ENCODE measurements around the gene RNF126.

- TF ChIP-seq BHLHE40 (IDR thresholded peaks at IDR 0.05; ENCODE audit: borderline replicate concordance): no peak
- TF ChIP-seq HDGF (IDR thresholded peaks at IDR 0.05; ENCODE audit: borderline replicate concordance): no peak
- TF ChIP-seq FOXA1 (IDR thresholded peaks at IDR 0.05): no peak
- no peak for TF ChIP-seq PKNOX1 (IDR thresholded peaks at IDR 0.05)
- TF ChIP-seq CTBP1 (IDR thresholded peaks at IDR 0.05; ENCODE audit: borderline replicate concordance): no peak
- no peak for TF ChIP-seq SP1 (IDR thresholded peaks at IDR 0.05)
- TF ChIP-seq NFRKB (IDR thresholded peaks at IDR 0.05): no peak
- no peak for TF ChIP-seq ZNF384 (IDR thresholded peaks at IDR 0.05)
- no peak for TF ChIP-seq ARNT (IDR thresholded peaks at IDR 0.05)
- no peak for TF ChIP-seq FOXK2 (IDR thresholded peaks at IDR 0.05)
- TF ChIP-seq FOXM1 (IDR thresholded peaks at IDR 0.05; ENCODE audit: borderline replicate concordance): no peak
- TF ChIP-seq SUZ12 (IDR thresholded peaks at IDR 0.05): no peak
- TF ChIP-seq LEF1 (IDR thresholded peaks at IDR 0.05; ENCODE audit: borderline replicate concordance): no peak
- TF ChIP-seq TARDBP (IDR thresholded peaks at IDR 0.05): no peak
Observed at GRCh38 chr19:694481-695351, 31.7 kb upstream of the RNF126 start.
